ENCODE data around the gene CAPZA1.

DNA sequence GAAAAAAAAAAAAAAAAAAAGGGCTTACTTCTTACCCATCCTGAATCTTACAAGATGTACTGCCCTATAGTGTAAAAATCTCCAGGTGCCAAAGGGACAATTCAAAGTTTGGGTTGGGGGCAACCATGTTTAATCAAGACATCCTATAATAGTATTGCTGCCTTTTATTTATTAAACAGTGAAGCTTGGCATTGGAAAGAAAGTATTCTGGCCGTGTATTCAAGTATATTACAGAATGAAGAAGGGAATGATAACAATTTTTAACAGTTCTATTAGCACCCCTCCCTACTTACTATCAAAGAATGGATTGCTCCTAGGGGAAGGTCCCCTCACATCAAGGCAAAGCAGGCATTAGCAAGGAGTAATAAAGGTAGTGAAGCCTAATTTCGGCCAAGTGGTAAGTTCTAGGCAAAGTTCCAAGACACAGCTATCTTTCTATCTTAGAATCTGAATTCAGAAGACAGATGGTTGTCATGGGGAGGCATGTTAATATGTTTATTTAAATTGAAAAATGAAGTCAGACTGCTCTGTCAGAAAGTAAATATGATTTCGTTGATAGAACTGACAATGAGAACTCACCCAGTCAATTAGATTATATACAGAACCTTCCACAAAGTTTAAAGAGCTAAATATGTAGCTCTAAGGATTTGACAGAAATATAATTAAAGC lies 25.3 kb upstream of the CAPZA1 start:
- TF ChIP-seq CTCF (conservative IDR thresholded peaks at IDR 0.05 in 1 of 2, IDR thresholded peaks at IDR 0.05 in 1 of 2; ENCODE audit: low read depth in 1 of 2, low read length in 2 of 2) (no peak), EZH2 (IDR thresholded peaks at IDR 0.05; ENCODE audit: low read length, missing control alignments) (no peak)
